Cardiac septum (tissue), 1 donor: ENCODE data around the gene FANCI. TPM values are rescaled to one million over a fixed set of nuclear protein-coding genes. Genes with fewer than 3 reads are reported as not detected.
A peak's percentile ranks its signal among the peaks of the same experiment; 100 is the strongest.

ENCODE experiments used
- DNase-seq: peaks from one replicate; pipeline ENCODE4 v3.0.0-alpha.2; 2020; ENCODE audit warnings: low spot score
- intact Hi-C: fragments of 100-400 bp; cut with DNase I; formaldehyde crosslinking; loops from one replicate; pipeline ENCODE4 v1.14.0; 2022
- total RNA-seq: library from RNA; stranded (reverse); fragmentation: NEBNext Ultra II Directional; extraction: Animal tissue kit (Norgen Biotek cat#: 25700); gene quantifications from one replicate; pipeline ENCODE4 v1.2.1, GENCODE V29; 2021
- donor health status: DM: no; HTN: no; CAD: no.

FANCI gene
- total RNA-seq, 1 donor from 2014 or later = 2.4 TPM

- intact Hi-C loops = no loop called here
- DNase-seq = no peak
Observed at GRCh38 chr15:89327113-89327512, 83.3 kb downstream of the FANCI start.

DNA sequence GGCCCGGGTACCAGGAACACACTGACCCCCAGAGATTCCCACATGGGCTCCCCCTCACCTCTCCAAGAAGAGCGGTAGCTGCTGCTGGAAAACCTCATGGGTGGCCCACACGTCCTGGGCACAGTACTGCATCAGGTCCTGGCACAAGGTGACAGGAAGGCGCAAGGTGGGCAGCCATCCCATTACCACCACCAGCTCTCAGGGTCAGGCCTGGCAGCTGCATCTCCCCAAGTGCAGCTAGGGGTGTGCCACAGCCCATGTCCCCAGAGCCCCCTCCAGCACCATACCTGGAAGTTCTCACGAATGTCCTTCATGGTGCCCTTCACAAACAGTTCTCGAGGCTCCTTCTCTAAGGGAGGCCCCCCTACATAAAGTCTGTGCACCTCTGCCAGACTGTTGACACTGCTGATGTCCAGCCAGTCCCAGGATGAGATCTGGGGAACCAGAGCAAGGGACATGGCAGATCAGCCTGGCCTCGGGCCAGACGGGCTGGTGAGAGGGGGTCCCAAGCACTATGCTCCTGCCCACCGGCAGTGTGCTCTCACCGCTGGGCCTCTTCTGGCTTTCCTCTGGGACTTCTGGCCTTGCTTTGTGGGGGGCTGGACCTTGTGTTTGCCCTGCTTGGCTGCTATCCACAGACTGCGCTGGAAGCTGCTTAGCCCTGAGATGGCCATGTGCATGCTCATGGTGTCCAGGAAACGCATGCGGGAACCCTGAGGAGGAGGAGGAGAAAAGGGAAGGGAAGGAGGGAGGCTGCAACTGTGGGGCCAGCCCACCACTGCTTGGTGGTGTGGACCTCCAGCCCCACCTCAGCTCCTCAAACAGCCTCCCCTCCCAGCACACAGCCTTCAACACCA is 84.8 kb downstream of the FANCI start:
- intact Hi-C loops = no loop called here
- no peak for DNase-seq

- DNase-seq = no peak
- intact Hi-C loops = no loop called here
Observed at GRCh38 chr15:89329329-89330084, 85.7 kb downstream of the FANCI start.

DNA sequence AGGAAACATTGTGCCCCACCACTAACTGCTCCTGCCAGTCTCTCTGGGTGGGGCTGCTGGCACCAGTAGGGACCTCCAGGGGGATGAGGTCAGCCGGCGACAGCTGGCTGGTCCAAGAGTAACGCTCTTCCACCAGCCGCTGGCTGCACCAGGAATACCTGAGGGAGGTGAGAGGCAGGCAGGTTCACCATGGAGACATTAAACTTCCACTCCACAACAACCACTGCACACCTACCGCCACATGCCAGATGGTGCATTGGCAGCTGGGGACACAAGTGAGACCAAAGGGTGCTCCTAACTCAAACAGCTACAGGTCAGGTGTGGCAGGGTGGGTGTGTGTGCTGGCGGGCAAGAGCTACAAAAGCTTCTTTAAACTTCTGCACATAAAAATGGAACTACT is 86.3 kb downstream of the FANCI start:
- intact Hi-C loops = no loop called here
- no peak for DNase-seq

- intact Hi-C loops = no loop called here
- no peak for DNase-seq
Observed at GRCh38 chr15:89330881-89331595, 87.3 kb downstream of the FANCI start.

DNA sequence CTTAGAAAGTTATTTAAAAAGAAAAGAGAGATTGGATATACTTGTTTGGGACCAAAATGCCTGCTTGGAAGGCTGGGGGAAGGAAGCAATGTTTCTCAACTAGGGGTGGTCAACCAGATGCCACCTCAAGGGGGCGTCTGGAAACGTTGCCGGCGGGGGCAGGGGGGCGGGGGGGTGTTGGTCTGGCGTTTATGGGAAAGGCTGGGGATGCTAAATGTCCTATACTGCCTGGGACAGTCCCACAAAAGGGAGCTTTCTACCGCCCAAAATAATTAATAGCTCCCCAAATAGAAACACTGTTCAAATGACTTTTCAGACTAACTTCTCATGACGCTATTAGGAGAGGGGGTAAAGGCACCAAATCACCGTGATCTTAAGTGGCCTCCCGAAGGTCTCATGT is 88.7 kb downstream of the FANCI start:
- intact Hi-C loops = no loop called here
- peak; percentile 9 for DNase-seq

DNA sequence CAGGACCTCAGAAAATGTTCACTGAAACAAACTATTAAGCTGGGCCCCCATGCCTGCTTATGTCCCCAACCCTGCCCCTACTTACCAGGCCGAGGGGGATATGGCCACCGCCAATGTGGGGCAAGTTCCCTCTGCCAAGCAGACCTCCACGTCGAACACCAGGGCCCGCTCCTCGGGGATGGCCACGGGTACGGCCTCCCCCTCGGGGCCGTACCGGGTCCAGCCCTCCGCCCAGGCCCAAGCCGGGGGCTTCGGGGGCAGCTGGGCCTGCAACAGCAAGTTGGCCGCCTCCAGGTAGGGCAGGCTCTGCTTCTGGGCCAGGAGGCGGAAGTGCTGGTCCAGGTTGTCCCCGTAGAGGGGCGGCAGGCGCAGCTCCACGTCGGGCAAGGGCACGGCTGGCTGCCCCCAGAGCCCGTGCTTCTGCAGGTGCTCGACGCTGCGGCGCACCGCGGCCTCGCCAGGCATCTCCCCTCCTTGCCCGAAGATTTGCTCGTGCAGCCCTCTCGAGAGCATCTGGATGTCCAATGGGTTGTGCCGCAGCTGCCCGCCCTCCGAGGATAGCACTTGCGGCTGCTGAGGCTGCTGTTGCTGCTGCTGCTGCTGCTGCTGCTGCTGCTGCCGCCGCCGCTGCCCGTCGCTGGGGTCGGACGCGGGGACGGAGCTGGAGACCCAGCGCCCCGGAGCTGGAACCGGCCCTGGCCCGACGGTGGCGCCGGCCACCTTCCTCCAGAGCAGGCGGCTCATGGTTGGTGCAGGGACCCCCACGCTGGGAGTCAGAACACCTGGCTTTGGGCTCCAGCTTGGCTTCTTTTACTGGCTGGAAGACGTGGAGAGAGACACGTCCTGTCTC is 89.5 kb downstream of the FANCI start:
- intact Hi-C loops = no loop called here
- peak; percentile 70 for DNase-seq

- intact Hi-C loops = no loop called here
- DNase-seq = no peak
Observed at GRCh38 chr15:89333959-89334509, 90.3 kb downstream of the FANCI start.

- intact Hi-C loops = no loop called here
- peak; percentile 99 for DNase-seq
Observed at GRCh38 chr15:89334510-89335297, 90.9 kb downstream of the FANCI start, which contains the start of gene POLG. TSS of gene POLG (minus strand) at chr15:89334824. CDS start at chr15:89333754, 1,070 bp downstream.

DNA sequence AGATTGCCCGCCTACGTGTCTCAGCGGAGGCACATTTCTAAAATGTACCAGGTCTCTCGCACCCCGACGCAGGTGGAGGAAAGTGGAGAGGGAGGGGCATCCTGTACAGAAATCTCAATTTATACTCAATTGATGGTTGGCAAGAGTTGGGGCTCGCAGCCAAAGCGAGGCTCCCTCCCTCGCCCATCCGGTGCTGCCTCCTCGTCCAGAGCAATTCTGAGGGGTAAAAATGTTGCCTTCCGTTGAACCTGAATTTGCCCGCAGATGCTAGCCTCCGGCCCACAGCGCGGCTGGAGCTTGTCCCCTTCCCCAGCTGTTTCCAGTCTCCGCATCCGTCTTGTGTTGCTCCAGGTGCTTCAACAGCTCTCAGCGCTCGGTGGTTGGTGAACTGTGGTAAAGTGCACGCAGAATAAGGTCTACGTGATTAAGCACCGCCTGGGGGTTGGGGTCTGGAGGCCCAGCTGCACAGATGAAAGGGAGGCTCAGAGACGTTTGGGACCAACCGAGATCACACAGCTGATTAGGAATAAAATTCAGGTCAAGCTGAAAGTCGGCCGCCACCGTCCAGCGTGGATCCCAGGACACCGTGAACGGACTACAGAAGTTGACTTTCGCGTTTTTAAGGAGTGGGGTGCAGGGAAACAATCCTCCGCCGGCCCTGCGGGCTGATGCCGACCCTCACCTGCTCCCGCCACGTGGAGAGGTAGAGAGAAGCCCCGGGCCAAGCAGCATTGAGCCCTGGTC is 91.7 kb downstream of the FANCI start:
- DNase-seq = peak; percentile 77

DNA sequence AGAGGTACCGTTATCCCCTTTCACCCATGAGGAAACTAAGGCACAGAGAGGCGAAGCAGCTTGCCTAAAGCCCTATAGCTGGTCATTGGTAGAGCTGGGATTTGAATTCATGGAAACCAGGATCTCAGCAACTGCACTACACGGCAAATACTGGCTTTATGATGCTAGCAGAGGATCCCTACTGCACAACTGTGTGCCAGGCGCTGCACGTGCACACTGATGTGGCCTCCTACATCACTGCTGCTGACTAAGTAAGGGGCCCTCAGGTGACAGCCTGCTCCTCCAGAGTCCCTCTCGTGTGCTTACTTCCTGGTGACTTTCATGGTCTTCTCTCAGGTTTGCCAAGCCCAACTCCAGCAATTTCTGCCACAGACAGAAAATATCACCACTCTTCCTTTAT is 94.3 kb downstream of the FANCI start:
- intact Hi-C loops = no loop called here
- peak; percentile 33 for DNase-seq

More for the DNA sequence above, 91.7 kb downstream of the FANCI start:
- intact Hi-C loops = no loop called here

DNA sequence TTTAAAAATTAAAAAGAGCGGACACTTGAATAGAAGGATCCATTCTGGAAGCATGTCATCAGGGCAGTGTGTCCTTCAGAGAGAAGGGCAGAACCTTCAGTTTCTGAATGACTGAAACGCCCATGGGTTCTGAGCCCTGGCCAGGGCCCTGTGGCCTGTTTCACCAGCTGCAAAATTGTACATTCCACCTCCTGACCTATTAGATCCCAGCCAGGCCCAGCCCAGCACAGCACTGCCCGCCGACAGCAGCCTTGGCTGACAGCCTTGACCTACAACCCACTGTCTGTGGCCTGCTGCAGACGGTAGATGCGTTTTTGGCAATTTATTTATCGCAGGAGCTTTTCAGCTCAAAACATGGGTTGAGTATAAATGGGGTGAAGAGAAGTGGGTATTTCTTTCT is 96.8 kb downstream of the FANCI start:
- intact Hi-C loops = no loop called here
- no peak for DNase-seq

- intact Hi-C loops = no loop called here
Observed at GRCh38 chr15:89341316-89342005, 97.7 kb downstream of the FANCI start.

DNA sequence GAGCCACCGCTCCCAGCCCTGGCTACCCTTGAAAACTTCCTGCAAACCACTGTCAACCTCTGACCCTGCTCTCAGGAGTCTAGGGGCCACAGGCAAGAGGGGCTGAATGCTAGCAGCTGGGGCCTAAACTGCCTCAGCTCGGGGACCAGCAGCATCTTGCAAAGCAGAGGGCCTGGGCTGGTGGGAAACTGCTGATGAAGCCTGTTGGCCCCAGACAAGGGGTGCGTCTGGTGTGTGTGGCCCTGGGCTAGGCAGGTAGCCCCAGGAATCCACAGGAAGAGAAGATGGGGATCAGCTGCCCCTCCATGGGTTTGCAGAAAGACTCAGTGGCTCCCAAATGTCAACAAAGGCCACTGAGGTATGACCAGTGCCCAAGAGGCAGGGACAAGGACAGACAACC is 99.1 kb downstream of the FANCI start:
- no peak for DNase-seq
- intact Hi-C loops = no loop called here

More at GRCh38 chr15:89341316-89342005, 97.7 kb downstream of the FANCI start:
- no peak for DNase-seq

GRCh38 chr15:89345248-89345647 is 101.5 kb downstream of the FANCI start:
- intact Hi-C loops = no loop called here
- no peak for DNase-seq

DNA sequence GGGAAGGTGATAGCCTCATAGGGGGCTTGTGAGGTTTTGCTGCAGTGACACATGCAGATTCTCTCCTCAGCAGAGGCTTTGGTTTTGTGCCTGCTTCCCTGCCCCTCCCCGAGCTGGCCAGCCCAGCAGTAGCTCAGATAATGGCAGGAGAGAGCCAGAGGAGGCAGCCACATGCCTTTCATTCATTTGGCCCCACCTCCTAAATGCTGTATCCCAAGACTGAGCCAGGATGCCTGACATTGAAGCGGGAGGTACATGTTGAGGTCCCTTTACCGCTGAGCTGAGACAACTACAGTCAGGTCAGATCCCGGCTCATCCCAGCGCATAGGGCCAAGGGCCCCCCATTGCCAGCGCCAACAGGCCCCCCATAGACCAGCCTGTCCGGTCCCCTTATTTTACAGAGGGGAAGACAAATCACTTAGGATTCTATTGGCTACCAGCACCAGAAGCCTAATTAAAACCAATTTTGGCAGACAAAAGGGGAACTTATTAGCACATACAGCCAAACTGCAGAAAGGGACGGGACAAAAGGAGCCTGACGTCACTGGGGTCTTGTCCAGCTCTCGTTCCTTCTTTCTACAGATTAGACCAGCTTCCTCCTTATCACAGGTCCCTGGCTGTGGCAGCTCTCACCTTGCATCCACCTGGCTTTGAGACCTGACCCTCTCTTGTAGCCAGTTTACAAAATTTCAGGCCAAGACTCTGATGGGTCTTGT is 102.9 kb downstream of the FANCI start:
- DNase-seq = no peak
- intact Hi-C loops = no loop called here
